ENCODE measurements around the gene MAP2K4.
"Not testable (repeated sequence)": the region's sequence is repeated elsewhere in the genome, so short reads cannot be mapped to it uniquely, and the experiment has no call there.

Gene MAP2K4

GRCh38 chr17:12020642-12021622, at the start of gene MAP2K4:
TSS of gene MAP2K4 (plus strand) at chr17:12020877. CDS start at chr17:12020887, 10 bp downstream.
- TF ChIP-seq CTCF (IDR thresholded peaks at IDR 0.05; ENCODE audit: extremely low read depth, missing control alignments) = no peak
- DNase-seq (ENCODE audit: low spot score) = peak; percentile 97

GRCh38 chr17:11972741-11973140, 47.9 kb upstream of the MAP2K4 start:
- not testable (repeated sequence) for DNase-seq (ENCODE audit: low spot score)

GRCh38 chr17:11979795-11980194, 40.9 kb upstream of the MAP2K4 start:
- no peak for TF ChIP-seq CTCF (IDR thresholded peaks at IDR 0.05; ENCODE audit: extremely low read depth, missing control alignments)
- DNase-seq (ENCODE audit: low spot score) = no peak

GRCh38 chr17:11980813-11981212, 39.9 kb upstream of the MAP2K4 start:
- no peak for TF ChIP-seq CTCF (IDR thresholded peaks at IDR 0.05; ENCODE audit: extremely low read depth, missing control alignments)
- no peak for DNase-seq (ENCODE audit: low spot score)

- no peak for DNase-seq (ENCODE audit: low spot score)
- TF ChIP-seq CTCF (IDR thresholded peaks at IDR 0.05; ENCODE audit: extremely low read depth, missing control alignments) = no peak
These were observed 38.8 kb upstream of the MAP2K4 start for GRCh38 chr17:11981862-11982261.

GRCh38 chr17:11986179-11986941, 34.3 kb upstream of the MAP2K4 start:
- no peak for DNase-seq (ENCODE audit: low spot score)
- TF ChIP-seq CTCF (IDR thresholded peaks at IDR 0.05; ENCODE audit: extremely low read depth, missing control alignments) = no peak

GRCh38 chr17:11986942-11987329, 33.7 kb upstream of the MAP2K4 start:
- DNase-seq (ENCODE audit: low spot score) = no peak
- no peak for TF ChIP-seq CTCF (IDR thresholded peaks at IDR 0.05; ENCODE audit: extremely low read depth, missing control alignments)

Data from GM20000 (cell line).